HCT116 (cell line): ENCODE measurements around the gene SHISA2. TPM values are rescaled to one million over a fixed set of nuclear protein-coding genes. Genes with fewer than 3 reads are reported as not detected.
A peak's percentile ranks its signal among the peaks of the same experiment; 100 is the strongest.
"Not testable (repeated sequence)": the region's sequence is repeated elsewhere in the genome, so short reads cannot be mapped to it uniquely, and the experiment has no call there.

Source experiments
- ATAC-seq: fragments of 200-7000 bp; cut with Tn5 transposase; 2 replicates; pipeline ENCODE4 v1.9.1; 2020; ENCODE audit warnings: mild to moderate bottlenecking, moderate library complexity
- BruUV-seq: library from RNA; stranded (reverse); fragments of 400-500 nt; replicated peaks from 2 replicates; lab custom pipeline; 2021; lab: Mats Ljungman, UMichigan
- CTCF ChIA-PET: fragments of 300-600 bp; sonication (Branson Sonifier 250); formaldehyde crosslinking; loops from one replicate; lab custom pipeline; 2021; ENCODE audit warnings: antibody characterized with exemption; lab: Charles Lee
- POLR2A ChIA-PET: fragments of 300-600, 350-600 bp; sonication (Branson Sonifier 250); formaldehyde crosslinking; loops from one replicate; lab custom pipeline; 2021; ENCODE audit warnings: antibody characterized with exemption; lab: Charles Lee
- RAD21 ChIA-PET, 2 experiments: fragments of 300-600 bp; sonication (Branson Sonifier 250); formaldehyde crosslinking; loops; one replicate each; lab custom pipeline; 2023; ENCODE audit warnings: low total read pairs in 2 of 2; ENCODE audit not compliant: uncharacterized antibody in 2 of 2, unreplicated experiment in 2 of 2, low non-redundant PET in 1 of 2; lab: Charles Lee
- DNase-seq: peaks from one replicate; pipeline ENCODE4 v3.0.0-alpha.2; 2010; ENCODE audit warnings: low read depth, low spot score
- H2AFZ ChIP-seq: fragments of 200-600 bp; shearing (Covaris generic), sonication (generic); 2 replicates; pipeline ENCODE4 v1.6.1; 2017; ENCODE audit warnings: low read depth, mixed run types, mixed read lengths, antibody characterized with exemption, low read length; ENCODE audit not compliant: poor library complexity, severe bottlenecking
- H3K27ac ChIP-seq: 2 replicates; pipeline ENCODE4 v1.5.1; 2012; ENCODE audit warnings: low read depth, low read length
- H3K27me3 ChIP-seq: fragments of 200-600 bp; sonication (generic); 2 replicates; pipeline ENCODE4 v1.6.1; 2016; ENCODE audit warnings: mixed run types, low read length, mixed read lengths; ENCODE audit not compliant: insufficient read depth
- H3K36me3 ChIP-seq, 2 experiments: fragments of 200-500 bp in 1 of 2; fragments of 200-600 bp in 1 of 2; sonication (Bioruptor generic) in 1 of 2; sonication (generic) in 1 of 2; 2 replicates each; pipeline versions ENCODE4 v1.5.1 to v1.6.1; 2014 to 2016; ENCODE audit warnings: low read length in 2 of 2, inconsistent platforms in 1 of 2, mixed read lengths in 1 of 2, mixed run types in 1 of 2; ENCODE audit not compliant: insufficient read depth in 2 of 2, control insufficient read depth in 1 of 2
- H3K4me1 ChIP-seq, 2 experiments: fragments of 200-600 bp in 1 of 2; sonication (generic) in 1 of 2; 2 replicates each; pipeline versions ENCODE4 v1.5.1 to v1.6.1; 2012 to 2017; ENCODE audit warnings: low read length in 2 of 2, inconsistent platforms in 1 of 2, mild to moderate bottlenecking in 1 of 2, mixed read lengths in 1 of 2, mixed run types in 1 of 2, moderate library complexity in 1 of 2; ENCODE audit not compliant: insufficient read depth in 2 of 2, control insufficient read depth in 1 of 2
- H3K4me2 ChIP-seq: fragments of 200-600 bp; sonication (generic); 2 replicates; pipeline ENCODE4 v1.6.1; 2017; ENCODE audit warnings: mixed run types, low read length, mixed read lengths
- H3K4me3 ChIP-seq, 2 experiments: fragments of 200-600 bp in 1 of 2; sonication (generic) in 1 of 2; replicated peaks in 1 of 2; 2 replicates each; pipeline ENCODE4 v1.5.1; 2011 to 2016; ENCODE audit warnings: low read length in 2 of 2, control low read depth in 1 of 2, low read depth in 1 of 2, mild to moderate bottlenecking in 1 of 2, mixed read lengths in 1 of 2, mixed run types in 1 of 2
- H3K79me2 ChIP-seq: fragments of 200-600 bp; sonication (generic); 2 replicates; pipeline ENCODE4 v1.6.1; 2017; ENCODE audit warnings: mild to moderate bottlenecking, mixed run types, low read length, moderate library complexity, mixed read lengths; ENCODE audit not compliant: insufficient read depth
- H3K9ac ChIP-seq: fragments of 200-600 bp; sonication (generic); 2 replicates; pipeline ENCODE4 v1.6.1; 2016; ENCODE audit warnings: low read length, mixed read lengths
- H3K9me2 ChIP-seq: fragments of 200-600 bp; sonication (generic), shearing (Covaris generic); 2 replicates; pipeline ENCODE4 v1.6.1; 2017; ENCODE audit warnings: mixed run types, mild to moderate bottlenecking, moderate library complexity; ENCODE audit not compliant: insufficient read depth
- H3K9me3 ChIP-seq, 2 experiments: fragments of 200-500 bp in 1 of 2; fragments of 200-600 bp in 1 of 2; sonication (Bioruptor generic) in 1 of 2; sonication (generic) in 1 of 2; 2 replicates each; pipeline ENCODE4 v1.6.1; 2014 to 2017; ENCODE audit warnings: low read length in 2 of 2, mixed read lengths in 2 of 2, inconsistent platforms in 1 of 2, low read depth in 1 of 2, mild to moderate bottlenecking in 1 of 2, mixed run types in 1 of 2, moderate library complexity in 1 of 2; ENCODE audit not compliant: control insufficient read depth in 1 of 2, insufficient read depth in 1 of 2
- H4K20me1 ChIP-seq: fragments of 200-600 bp; sonication (generic), shearing (Covaris generic); 2 replicates; pipeline ENCODE4 v1.6.1; 2017; ENCODE audit warnings: mixed run types, mild to moderate bottlenecking, moderate library complexity; ENCODE audit not compliant: insufficient read depth
- RAD21 ChIP-seq: IDR thresholded peaks from 2 replicates; pipeline ENCODE4 v1.6.1; 2012; ENCODE audit warnings: low read depth, mild to moderate bottlenecking
- SIN3A ChIP-seq: IDR thresholded peaks from 2 replicates; pipeline ENCODE4 v1.6.1; 2012; ENCODE audit warnings: low read depth
- intact Hi-C: fragments of 100-400 bp; cut with micrococcal nuclease; formaldehyde crosslinking; loops from 2 replicates; pipeline ENCODE4 v1.10.0; 2022
- total RNA-seq: library from RNA; stranded (reverse); gene quantifications from one replicate; pipeline ENCODE4 v1.2.1, GENCODE V29; 2021; ENCODE audit not compliant: unreplicated experiment
- TF ChIP-seq, protein P1 (sequence below): IDR thresholded peaks from 2 replicates; pipeline ENCODE4 v1.6.1; 2011; ENCODE audit warnings: mild to moderate bottlenecking, low read length, moderate library complexity; ENCODE audit not compliant: insufficient replicate concordance; ENCODE audit errors: extremely low read depth

SHISA2 gene
- total RNA-seq, 1 experiment from 2014 or later, result not detected

DNA sequence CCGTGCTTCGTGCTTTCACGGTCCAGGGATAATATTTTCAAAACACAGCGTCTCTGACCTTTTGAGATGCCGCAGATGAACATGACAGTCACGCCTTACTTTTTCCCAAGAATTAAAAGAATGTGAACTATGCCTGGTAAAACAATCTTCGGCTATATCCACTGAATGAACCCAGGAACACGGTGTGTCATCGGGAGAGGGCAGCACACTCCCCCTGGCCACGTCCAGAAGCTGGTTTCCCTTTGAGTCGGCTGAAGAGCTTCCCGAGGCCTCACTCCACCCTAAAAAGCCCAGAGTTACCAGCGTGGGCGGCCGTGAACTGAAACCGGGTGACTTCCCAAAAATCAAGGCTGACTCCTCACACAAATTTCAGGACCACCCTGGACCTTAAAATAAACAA lies 22.9 kb upstream of the SHISA2 start:
- POLR2A ChIA-PET, result no interaction called here
- Histone ChIP-seq H3K27me3 (peaks cover 22% of the 10 kb centered on the region), H3K9me3 (no peaks in the 10 kb centered on the region), H3K4me3 (no peak overlapping the region), H3K4me2 (peak overlapping the region; percentile 27; the same call in 1 of the 2 replicates), H3K27ac (no peak overlapping the region), H3K79me2 (no peaks in the 10 kb centered on the region), H4K20me1 (no peaks in the 10 kb centered on the region), H2AFZ (no peak overlapping the region), H3K4me1 (peaks cover 0 to 4% of the 10 kb centered on the region in 2 experiments; a peak in 1 of 4 replicates), H3K9me2 (no peaks in the 10 kb centered on the region), H3K9ac (no peak overlapping the region), H3K36me3 (no peaks in the 10 kb centered on the region)
- TF ChIP-seq, protein P1, sequence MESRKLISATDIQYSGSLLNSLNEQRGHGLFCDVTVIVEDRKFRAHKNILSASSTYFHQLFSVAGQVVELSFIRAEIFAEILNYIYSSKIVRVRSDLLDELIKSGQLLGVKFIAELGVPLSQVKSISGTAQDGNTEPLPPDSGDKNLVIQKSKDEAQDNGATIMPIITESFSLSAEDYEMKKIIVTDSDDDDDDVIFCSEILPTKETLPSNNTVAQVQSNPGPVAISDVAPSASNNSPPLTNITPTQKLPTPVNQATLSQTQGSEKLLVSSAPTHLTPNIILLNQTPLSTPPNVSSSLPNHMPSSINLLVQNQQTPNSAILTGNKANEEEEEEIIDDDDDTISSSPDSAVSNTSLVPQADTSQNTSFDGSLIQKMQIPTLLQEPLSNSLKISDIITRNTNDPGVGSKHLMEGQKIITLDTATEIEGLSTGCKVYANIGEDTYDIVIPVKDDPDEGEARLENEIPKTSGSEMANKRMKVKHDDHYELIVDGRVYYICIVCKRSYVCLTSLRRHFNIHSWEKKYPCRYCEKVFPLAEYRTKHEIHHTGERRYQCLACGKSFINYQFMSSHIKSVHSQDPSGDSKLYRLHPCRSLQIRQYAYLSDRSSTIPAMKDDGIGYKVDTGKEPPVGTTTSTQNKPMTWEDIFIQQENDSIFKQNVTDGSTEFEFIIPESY, result no peak
- no peak for TF ChIP-seq SIN3A
- no peak for TF ChIP-seq RAD21
- no TSS peak for BruUV-seq
- peak; percentile 62; the same call in 1 of the 2 replicates for ATAC-seq
- CTCF ChIA-PET, result interaction anchor here (1.0 kb wide), 1 partner anchor 624 kb away, joined by 3 read pairs; no protein-coding TSS in a partner anchor
- no peak for DNase-seq
- intact Hi-C loops, result no loop called here
- RAD21 ChIA-PET, result no interaction called here

DNA sequence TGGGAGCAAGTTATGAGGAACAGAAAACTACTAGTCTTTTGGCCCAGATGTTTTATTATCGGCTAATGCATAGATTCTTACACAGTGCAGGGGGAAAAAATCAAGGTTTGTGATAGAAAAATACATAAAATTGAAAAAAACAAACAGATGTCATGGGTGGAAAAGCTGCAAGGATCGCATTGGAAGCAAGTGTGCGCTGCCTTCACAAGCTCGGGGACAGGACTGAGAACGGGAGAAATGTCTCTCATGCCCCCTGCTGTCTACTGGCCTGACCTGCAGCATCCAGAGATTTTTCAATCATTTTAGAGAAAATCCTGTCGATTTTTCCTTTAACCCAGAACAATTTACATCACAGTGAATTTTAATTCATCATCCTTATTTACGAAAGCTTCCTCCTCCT lies 20.5 kb upstream of the SHISA2 start:
- H2AFZ ChIP-seq, RAD21 ChIA-PET, H3K9me2 ChIP-seq, H3K4me3 ChIP-seq, DNase-seq, H3K4me1 ChIP-seq, H3K79me2 ChIP-seq, BruUV-seq, H3K9ac ChIP-seq, H4K20me1 ChIP-seq, H3K36me3 ChIP-seq, H3K27ac ChIP-seq, H3K4me2 ChIP-seq, POLR2A ChIA-PET, H3K9me3 ChIP-seq: not testable (repeated sequence)
- CTCF ChIA-PET, result interaction anchor here (0.8 kb wide), 1 partner anchor 498 kb away, joined by 10 read pairs; no protein-coding TSS in a partner anchor
- intact Hi-C loops, result loop anchor here (1.0 kb wide), 1 partner anchor 498 kb away; no protein-coding TSS in a partner anchor
- ATAC-seq, result peak; percentile 87
- peaks cover 21% of the 10 kb centered on the region for H3K27me3 ChIP-seq
